ENCODE data around the gene RCAN2.

The RCAN2 gene

GRCh38 chr6:46491628-46492547, 639 bp upstream of the RCAN2 start:
- peak; percentile 65 for DNase-seq (ENCODE audit: low spot score)

- peak; percentile 30 for DNase-seq (ENCODE audit: low spot score)
Measured at GRCh38 chr6:46490425-46491200, 636 bp downstream of the RCAN2 start.

- no peak for DNase-seq (ENCODE audit: low spot score)
Measured at GRCh38 chr6:46486181-46486580, 5.1 kb downstream of the RCAN2 start.

GRCh38 chr6:46484081-46484820, 7.0 kb downstream of the RCAN2 start:
- no peak for DNase-seq (ENCODE audit: low spot score)

GRCh38 chr6:46476301-46476700, 14.9 kb downstream of the RCAN2 start:
- DNase-seq (ENCODE audit: low spot score): peak; percentile 40

- DNase-seq (ENCODE audit: low spot score): peak; percentile 52
Measured at GRCh38 chr6:46473881-46474280, 17.4 kb downstream of the RCAN2 start.

- DNase-seq (ENCODE audit: low spot score): no peak
Measured at GRCh38 chr6:46472243-46472642, 19.0 kb downstream of the RCAN2 start.

GRCh38 chr6:46469021-46469420, 22.2 kb downstream of the RCAN2 start:
- no peak for DNase-seq (ENCODE audit: low spot score)

- no peak for DNase-seq (ENCODE audit: low spot score)
Measured at GRCh38 chr6:46468403-46469010, 22.7 kb downstream of the RCAN2 start.

GRCh38 chr6:46466570-46466969, 24.7 kb downstream of the RCAN2 start:
- DNase-seq (ENCODE audit: low spot score): no peak

- peak; percentile 19 for DNase-seq (ENCODE audit: low spot score)
Measured at GRCh38 chr6:46465294-46466165, 25.7 kb downstream of the RCAN2 start.

GRCh38 chr6:46456297-46456696, 35.0 kb downstream of the RCAN2 start:
- DNase-seq (ENCODE audit: low spot score): no peak

- no peak for DNase-seq (ENCODE audit: low spot score)
Measured at GRCh38 chr6:46454691-46455090, 36.6 kb downstream of the RCAN2 start.

GRCh38 chr6:46453741-46454316, 37.4 kb downstream of the RCAN2 start:
- DNase-seq (ENCODE audit: low spot score): peak; percentile 23

- DNase-seq (ENCODE audit: low spot score): peak; percentile 84
Measured at GRCh38 chr6:46453216-46453615, 38.0 kb downstream of the RCAN2 start.

- no peak for DNase-seq (ENCODE audit: low spot score)
Measured at GRCh38 chr6:46452312-46452917, 38.8 kb downstream of the RCAN2 start.

GRCh38 chr6:46451343-46451742, 39.9 kb downstream of the RCAN2 start:
- no peak for DNase-seq (ENCODE audit: low spot score)

- no peak for DNase-seq (ENCODE audit: low spot score)
Measured at GRCh38 chr6:46444772-46445454, 46.3 kb downstream of the RCAN2 start.

GRCh38 chr6:46443623-46444022, 47.6 kb downstream of the RCAN2 start:
- no peak for DNase-seq (ENCODE audit: low spot score)

GRCh38 chr6:46440641-46441040, 50.6 kb downstream of the RCAN2 start:
- DNase-seq (ENCODE audit: low spot score): no peak
